Stimulated activated CD8-positive, alpha-beta memory T cell treated with anti-CD3 and anti-CD28 coated beads, Interleukin-2, amount 100 ng/mL, for 48 hours (primary cell): ENCODE measurements around the gene RFNG.
"Not testable (repeated sequence)": the region's sequence is repeated elsewhere in the genome, so short reads cannot be mapped to it uniquely, and the experiment has no call there.

Source experiments
- DNase-seq, 2 donors: peaks; one replicate each; pipeline ENCODE4 v3.0.0-alpha.2; 2020; ENCODE audit warnings: low read depth in 2 of 2

Gene RFNG

GRCh38 chr17:82042649-82043048, 9.0 kb downstream of the RFNG start:
- no peak for DNase-seq

- DNase-seq: no peak
Observed at GRCh38 chr17:82041144-82041814, 10.3 kb downstream of the RFNG start.

GRCh38 chr17:82039695-82040299, 11.8 kb downstream of the RFNG start:
- DNase-seq: no peak

GRCh38 chr17:82038796-82039409, 12.7 kb downstream of the RFNG start:
- not testable (repeated sequence) for DNase-seq

- no peak for DNase-seq
Observed at GRCh38 chr17:82037889-82038195, 13.8 kb downstream of the RFNG start.

- peak; percentile 94 to 97 for DNase-seq
Observed at GRCh38 chr17:82037092-82037888, 14.3 kb downstream of the RFNG start, which contains the start of gene DCXR. TSS of gene DCXR (minus strand) at chr17:82037697. CDS start at chr17:82037682, 15 bp downstream.

GRCh38 chr17:82036634-82037091, 14.9 kb downstream of the RFNG start:
- DNase-seq: no peak

GRCh38 chr17:82035956-82036633, 15.5 kb downstream of the RFNG start:
- no peak for DNase-seq

GRCh38 chr17:82035488-82035887, 16.1 kb downstream of the RFNG start:
- no peak for DNase-seq

GRCh38 chr17:82034371-82035011, 17.1 kb downstream of the RFNG start:
- no peak for DNase-seq

- no peak for DNase-seq
Observed at GRCh38 chr17:82033359-82034085, 18.1 kb downstream of the RFNG start.

GRCh38 chr17:82031885-82032627, 19.6 kb downstream of the RFNG start:
- no peak for DNase-seq

- no peak for DNase-seq
Observed at GRCh38 chr17:82031303-82031884, 20.2 kb downstream of the RFNG start, which contains the start of gene RAC3. TSS of gene RAC3 (plus strand) at chr17:82031678. CDS start at chr17:82031762, 84 bp downstream.

GRCh38 chr17:82030470-82031302, 20.9 kb downstream of the RFNG start:
- peak; percentile 75 to 76 for DNase-seq

GRCh38 chr17:82029990-82030469, 21.6 kb downstream of the RFNG start:
- DNase-seq: no peak

GRCh38 chr17:82029391-82029790, 22.2 kb downstream of the RFNG start:
- DNase-seq: no peak

GRCh38 chr17:82028966-82029365, 22.6 kb downstream of the RFNG start:
- DNase-seq: no peak

- no peak for DNase-seq
Observed at GRCh38 chr17:82028246-82028645, 23.4 kb downstream of the RFNG start.
